CD4-positive, alpha-beta T cell treated with Interleukin-17A for 4 hours (primary cell): ENCODE data around the gene OR5K2.
A peak's percentile ranks its signal among the peaks of the same experiment; 100 is the strongest.

Experiments
- DNase-seq: peaks from one replicate; pipeline ENCODE4 v3.0.0-alpha.2; 2020; ENCODE audit warnings: mixed read lengths

Gene OR5K2

GRCh38 chr3:98497381-98497780 is at the start of gene OR5K2:
TSS of gene OR5K2 (plus strand) at chr3:98497681. CDS start at chr3:98497681, 0 bp downstream.
- no peak for DNase-seq

- peak; percentile 11 for DNase-seq
These were observed 47.8 kb upstream of the OR5K2 start for GRCh38 chr3:98449606-98450193.

DNA sequence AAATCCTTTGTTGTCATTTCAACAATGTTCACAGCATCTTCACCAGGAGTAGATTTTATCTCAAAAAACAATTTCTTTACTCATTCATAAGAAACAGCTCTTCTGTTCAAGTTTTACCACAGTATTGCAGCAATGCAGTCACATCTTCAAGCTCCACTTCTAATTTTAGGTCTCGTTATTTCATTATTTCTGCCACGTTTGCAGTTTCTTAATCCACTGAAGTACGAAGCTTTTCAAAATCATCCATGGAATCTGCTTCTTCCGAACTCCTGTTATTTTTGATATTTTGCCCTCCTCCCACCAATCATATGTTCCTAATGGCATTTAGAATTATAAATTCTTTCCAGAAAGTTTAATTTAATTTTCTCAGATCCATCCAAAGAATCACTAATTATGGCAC is 47.1 kb upstream of the OR5K2 start:
- no peak for DNase-seq

DNA sequence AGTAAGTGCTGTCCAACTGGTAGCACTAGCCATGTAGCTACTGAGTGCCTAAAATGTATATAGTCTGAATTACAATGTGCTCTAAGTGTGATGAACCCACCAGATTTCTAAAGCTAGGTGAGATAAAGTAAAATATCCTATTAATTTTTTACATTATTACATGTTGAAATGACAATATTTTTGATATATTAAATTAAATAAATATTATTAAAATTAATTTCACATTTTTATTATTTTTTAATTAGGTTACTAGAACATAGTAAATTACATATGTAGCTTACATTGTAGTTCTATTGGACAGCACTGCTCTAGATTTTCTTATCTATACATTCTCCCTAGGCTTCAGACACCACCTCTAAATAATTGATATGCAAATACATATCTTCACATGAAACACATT is 43.7 kb upstream of the OR5K2 start:
- no peak for DNase-seq

- no peak for DNase-seq
These were observed 42.6 kb upstream of the OR5K2 start for GRCh38 chr3:98454929-98455328.

DNA sequence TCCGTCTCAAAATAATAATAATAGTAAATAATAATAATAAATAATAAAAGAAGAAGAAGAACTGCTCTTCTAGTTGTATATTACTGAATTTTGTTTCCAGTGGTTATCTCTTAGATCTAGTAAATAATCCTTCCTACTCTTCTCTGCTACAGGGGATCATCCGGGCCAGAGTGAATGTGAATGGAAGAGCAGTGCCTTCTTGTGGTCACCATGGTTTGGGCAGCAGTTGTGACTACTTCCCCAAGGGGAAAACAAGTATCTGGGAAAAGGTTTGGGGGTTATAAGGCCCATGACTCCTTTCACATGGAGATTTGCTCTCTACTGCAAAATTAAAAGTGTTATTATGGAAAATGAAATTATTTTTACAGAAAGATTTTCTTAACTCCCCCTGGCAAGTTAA is 39.9 kb upstream of the OR5K2 start:
- DNase-seq, result no peak

- no peak for DNase-seq
These were observed 37.3 kb upstream of the OR5K2 start for GRCh38 chr3:98460220-98460619.

DNA sequence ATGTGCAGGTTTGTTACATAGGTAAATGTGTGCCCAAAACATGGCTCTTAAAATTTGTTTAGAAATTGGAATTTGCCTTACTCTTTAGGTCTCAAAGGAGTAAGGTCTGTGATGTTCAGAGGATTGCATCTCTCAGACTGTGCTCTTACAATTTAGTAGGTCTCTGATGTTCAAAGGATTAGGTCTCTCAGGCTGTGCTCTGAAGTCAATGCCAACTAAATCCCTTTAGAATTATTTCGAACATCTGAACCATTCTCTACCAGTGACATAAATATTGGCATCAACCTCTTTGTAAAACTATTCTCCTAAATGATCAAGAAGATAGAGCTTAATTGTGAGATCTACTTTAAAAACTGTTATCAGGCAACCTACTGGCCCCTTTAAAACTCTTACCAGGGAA is 34.6 kb upstream of the OR5K2 start, which contains the start of gene OR5K1:
OR5K1 (plus strand) TSS at position 301 of the 400 bp plus-strand sequence. CDS start 6,376 bp downstream, outside the sequence.
- DNase-seq, result no peak

- DNase-seq, result no peak
These were observed 14.6 kb upstream of the OR5K2 start for GRCh38 chr3:98482717-98483482.

- DNase-seq, result no peak
These were observed 13.9 kb upstream of the OR5K2 start for GRCh38 chr3:98483626-98484025.

DNA sequence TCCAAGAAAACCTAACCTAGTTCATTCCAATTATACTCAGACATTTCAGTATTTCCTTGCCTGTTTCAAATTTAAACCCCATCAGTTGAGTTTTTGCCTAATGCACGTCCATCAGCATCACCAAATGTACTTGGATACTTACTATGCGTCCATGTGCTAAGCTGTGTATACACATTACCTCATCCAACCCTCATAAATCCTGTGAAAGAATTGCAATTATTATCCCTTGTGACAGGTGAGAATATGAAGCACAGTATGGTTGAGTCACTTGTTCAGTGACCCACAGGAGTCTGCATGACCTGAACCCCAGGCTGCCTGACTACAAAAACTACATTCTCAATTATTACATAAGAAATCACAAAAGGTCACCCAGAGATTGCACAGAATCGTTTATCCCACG is 2.5 kb downstream of the OR5K2 start:
- DNase-seq, result no peak

DNA sequence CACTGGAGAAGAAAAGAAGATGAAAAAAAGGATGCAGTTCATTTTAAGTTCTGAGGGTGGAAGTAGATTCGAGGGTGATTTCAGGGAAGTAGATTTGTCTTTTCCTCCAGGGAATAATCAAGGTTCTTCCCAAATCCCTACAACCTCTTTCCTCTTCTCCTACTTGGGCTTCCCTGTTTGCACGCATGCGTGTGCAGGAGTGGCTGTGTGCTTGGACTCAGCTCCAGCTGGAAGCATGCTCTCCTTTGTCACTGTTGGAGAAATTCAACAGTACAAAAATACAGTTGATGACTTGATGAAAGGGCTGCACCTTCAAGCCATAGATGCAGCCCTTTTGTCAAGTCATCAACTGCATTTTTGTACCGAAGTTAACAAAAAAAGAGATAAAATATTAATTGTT is 3.8 kb downstream of the OR5K2 start:
- no peak for DNase-seq

GRCh38 chr3:98501863-98502576 is 4.5 kb downstream of the OR5K2 start:
- DNase-seq, result no peak

- no peak for DNase-seq
These were observed 7.1 kb downstream of the OR5K2 start for GRCh38 chr3:98504539-98504938.

GRCh38 chr3:98508582-98508981 is 11.1 kb downstream of the OR5K2 start:
- DNase-seq, result no peak

DNA sequence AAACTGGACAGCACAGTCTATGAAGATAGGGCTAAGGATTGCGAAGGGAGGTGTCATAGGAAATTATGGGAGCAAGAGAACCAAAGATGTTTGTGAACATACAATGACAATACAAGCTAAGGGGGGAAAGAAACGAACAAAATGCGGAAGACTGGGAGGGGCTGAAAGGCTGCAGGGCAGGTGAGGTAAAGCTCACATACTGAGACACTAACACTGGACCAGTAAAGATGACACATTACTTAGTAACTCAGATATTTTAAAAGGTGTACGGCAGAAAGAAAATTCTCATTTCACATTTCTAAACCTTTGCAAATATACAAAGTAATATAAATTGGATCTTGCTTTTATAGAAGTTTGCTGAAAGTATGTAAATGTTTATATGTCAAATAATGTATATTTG is 15.1 kb downstream of the OR5K2 start:
- DNase-seq, result no peak

GRCh38 chr3:98513091-98513511 is 15.6 kb downstream of the OR5K2 start:
- DNase-seq, result no peak

DNA sequence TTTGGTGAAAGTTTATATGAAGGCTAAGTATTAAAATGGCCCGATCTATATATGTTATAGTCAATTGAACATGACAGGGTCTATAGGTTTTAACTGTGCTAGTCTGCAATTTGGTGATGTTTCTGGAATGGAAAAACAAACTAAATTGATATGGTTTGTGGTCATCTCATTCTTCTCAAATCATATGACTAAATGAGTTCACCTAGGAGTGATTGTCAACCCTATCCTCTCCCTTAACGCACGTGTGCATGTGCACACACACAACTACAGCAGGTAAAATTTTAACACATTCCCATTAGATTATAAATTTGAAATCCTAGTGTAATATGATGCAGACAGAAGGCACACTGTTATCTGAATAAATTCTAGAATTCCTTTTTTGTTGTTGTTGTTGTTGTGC is 16.3 kb downstream of the OR5K2 start:
- no peak for DNase-seq

GRCh38 chr3:98514948-98515347 is 17.5 kb downstream of the OR5K2 start:
- no peak for DNase-seq

DNA sequence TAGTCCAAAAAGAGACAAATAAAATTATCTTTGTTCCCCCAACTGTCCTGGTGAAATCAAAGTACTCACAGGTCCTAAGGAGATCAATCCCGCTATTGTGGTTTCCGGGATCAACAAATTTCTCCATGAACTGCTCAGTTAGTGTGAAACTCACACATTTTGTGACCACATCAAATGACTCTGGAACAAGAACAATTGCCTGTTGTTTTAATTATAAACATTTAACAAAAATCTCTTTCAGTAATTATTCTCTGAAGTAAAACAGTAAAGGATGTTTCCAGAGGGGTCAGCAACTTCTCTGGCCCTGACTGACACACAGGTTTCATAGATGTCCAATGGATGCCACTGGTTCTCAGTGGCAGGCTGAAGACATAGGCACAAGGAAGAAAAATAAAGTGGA is 21.3 kb downstream of the OR5K2 start:
- DNase-seq, result no peak

- peak; percentile 19 for DNase-seq
These were observed 21.9 kb downstream of the OR5K2 start for GRCh38 chr3:98519351-98519750.

DNA sequence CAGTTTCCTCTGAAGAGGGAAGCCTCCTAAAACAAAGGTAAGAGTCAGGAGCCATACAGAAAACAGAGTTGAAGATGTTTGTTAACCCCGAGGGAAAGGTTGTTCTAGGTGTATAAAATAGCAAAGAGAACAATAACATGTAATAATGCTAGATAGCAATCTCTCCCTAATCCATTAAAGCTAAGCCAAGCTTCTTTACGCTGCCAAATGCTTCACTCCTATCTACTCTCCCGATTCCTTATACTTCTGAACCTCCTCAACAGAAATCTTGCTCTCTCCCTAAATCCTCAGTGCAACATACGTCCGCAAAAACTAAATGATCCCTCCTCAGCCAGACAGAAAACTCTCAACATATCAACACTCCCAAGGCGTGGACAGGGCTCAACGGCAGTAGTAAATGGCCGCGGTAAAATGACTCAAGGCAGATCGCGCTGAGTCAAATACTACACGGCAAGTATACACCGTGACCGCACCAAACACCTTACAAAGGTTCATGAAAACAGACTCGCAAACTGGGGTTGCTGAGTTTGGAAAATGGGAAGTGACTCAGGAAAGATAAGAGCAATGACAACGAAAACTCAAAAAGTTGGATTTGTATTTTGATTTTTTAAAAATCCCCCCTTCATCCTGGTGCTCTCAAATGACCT is 24.5 kb downstream of the OR5K2 start:
- DNase-seq, result peak; percentile 68

DNA sequence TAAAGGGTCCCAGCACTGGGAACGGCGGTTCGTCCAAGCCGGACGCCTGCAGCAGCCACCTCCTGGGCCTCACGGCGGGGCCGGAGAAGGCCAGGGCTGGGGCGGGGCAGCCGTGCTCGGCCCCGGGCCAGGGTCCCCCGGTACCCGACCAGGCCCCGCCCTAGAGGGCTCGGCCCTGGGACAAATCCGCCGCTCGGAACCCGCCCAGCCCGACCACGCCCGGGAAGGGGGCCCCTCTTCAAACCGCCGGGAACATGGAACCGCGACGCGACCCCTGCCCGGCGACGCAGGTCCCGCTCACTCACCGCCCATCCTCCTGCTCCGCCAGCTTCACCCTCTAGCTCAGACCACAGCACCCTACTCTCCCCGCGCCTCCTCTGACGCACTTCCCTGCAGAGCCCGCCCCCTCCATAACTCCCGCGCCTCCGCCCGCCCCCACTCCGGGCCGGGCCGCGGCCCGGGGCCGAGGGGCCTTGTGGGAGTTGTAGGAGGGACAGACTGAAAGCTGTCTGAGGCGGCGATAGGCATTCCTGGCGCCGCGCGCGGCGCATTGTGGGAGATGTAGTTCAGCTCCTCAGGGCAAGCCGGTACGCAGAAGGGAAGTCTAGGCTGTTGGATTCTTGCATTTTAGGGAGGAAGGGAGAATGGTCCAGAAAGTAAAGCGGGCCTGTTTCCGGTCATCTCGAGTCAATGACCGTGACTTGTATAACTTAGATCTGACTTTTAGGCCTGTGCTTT is 25.2 kb downstream of the OR5K2 start, which contains the start of gene CLDND1:
CLDND1 (minus strand) TSS at position 359 of the 738 bp plus-strand sequence. CDS start 1,478 bp downstream, outside the sequence.
- peak; percentile 95 for DNase-seq
